BLaER1 treated with 17β-estradiol and CSF1 and Interleukin-3, amounts not matched to agents 10 nM and 100 nM (cell line): ENCODE measurements around the gene KITLG.

Experiments
- H3K27ac ChIP-seq, 11 experiments: shearing (Covaris generic); formaldehyde crosslinking; 2 replicates each; pipeline ENCODE4 v1.8.1; 2022
- H3K27me3 ChIP-seq, 11 experiments: shearing (Covaris generic); formaldehyde crosslinking; 2 replicates each; pipeline ENCODE4 v1.8.1; 2022
- H3K36me3 ChIP-seq, 11 experiments: shearing (Covaris generic); formaldehyde crosslinking; 2 replicates each; pipeline ENCODE4 v1.8.1; 2022
- H3K4me1 ChIP-seq, 10 experiments: shearing (Covaris generic); formaldehyde crosslinking; 2 replicates each; pipeline ENCODE4 v1.8.1; 2022
- H3K4me2 ChIP-seq, 11 experiments: shearing (Covaris generic); formaldehyde crosslinking; 2 replicates each; pipeline ENCODE4 v1.8.1; 2022
- H3K4me3 ChIP-seq, 10 experiments: shearing (Covaris generic); formaldehyde crosslinking; 2 replicates each; pipeline ENCODE4 v1.8.1; 2022
- H3K9ac ChIP-seq, 11 experiments: shearing (Covaris generic); formaldehyde crosslinking; 2 replicates each; pipeline ENCODE4 v1.8.1; 2022
- H3K9me3 ChIP-seq, 11 experiments: shearing (Covaris generic); formaldehyde crosslinking; replicated peaks in 1 of 11; 2 replicates each; pipeline ENCODE4 v1.8.1; 2022
- H4K20me1 ChIP-seq, 11 experiments: shearing (Covaris generic); formaldehyde crosslinking; 2 replicates each; pipeline ENCODE4 v1.8.1; 2022
- Cebpa-rat ChIP-seq, 11 experiments: shearing (Covaris generic); IDR thresholded peaks; 2 replicates each; pipeline ENCODE4 v1.8.1; 2022

Gene KITLG

DNA sequence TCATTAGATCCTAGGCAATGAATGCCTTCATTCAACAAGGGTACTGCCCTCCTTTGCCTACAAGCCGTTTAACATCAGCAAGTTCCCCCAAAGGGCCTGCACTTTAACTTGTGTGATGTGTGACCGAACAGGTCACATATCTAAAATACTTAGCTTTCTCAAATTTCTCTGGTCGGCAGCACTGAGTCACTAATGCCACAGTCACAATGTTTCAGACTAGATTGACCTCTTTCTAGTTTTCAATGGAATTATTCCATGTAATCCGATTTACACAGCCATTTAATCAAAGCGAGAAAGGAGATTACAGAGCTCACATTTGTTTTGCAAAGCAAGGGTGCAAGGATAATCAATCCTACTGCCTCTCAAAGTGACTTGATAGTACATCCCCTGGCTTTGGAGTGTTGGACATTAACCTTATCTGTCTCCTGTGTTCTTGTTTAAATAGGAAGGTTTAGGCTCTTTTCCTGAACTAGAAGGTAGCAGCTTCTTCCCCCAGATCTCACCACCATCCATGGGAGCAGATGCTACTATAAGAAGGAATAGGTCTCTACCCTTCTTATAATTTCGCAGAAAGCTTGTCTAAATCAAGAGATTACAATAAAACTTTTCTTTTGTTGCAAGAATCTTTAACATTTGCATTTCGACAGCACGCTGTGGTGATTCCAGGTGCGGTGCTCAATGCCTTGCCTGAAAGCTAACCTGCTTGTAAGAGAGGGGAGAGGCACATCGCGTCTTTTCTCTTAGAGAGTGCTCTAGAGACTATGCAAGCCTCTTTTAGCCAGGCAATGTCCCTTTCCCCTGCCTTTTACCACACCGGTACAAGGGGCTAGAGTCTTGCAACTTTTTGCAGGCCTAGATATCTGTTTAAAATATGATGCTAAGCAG, 1.8 kb downstream of the KITLG start:
- no peak overlapping the region for H3K27ac ChIP-seq
- no peaks in the 10 kb centered on the region for H3K4me1 ChIP-seq
- H3K36me3 ChIP-seq, result no peaks in the 10 kb centered on the region
- no peak overlapping the region for H3K9ac ChIP-seq
- TF ChIP-seq Cebpa-rat (IDR thresholded peaks at IDR 0.05), result no peak
- H3K4me3 ChIP-seq, result no peak overlapping the region
- H3K9me3 ChIP-seq, result peaks cover 14 to 20% (median 15%) of the 10 kb centered on the region in 11 experiments; a peak in 21 of 22 replicates
- no peaks in the 10 kb centered on the region for H3K27me3 ChIP-seq
- no peak overlapping the region for H3K4me2 ChIP-seq
- H4K20me1 ChIP-seq, result no peaks in the 10 kb centered on the region

GRCh38 chr12:88577537-88577936, 2.7 kb downstream of the KITLG start:
- Histone ChIP-seq H3K27me3 (no peaks in the 10 kb centered on the region), H3K4me2 (no peak overlapping the region), H3K4me1 (no peaks in the 10 kb centered on the region), H3K36me3 (no peaks in the 10 kb centered on the region), H3K9me3 (peaks cover 14 to 20% (median 15%) of the 10 kb centered on the region in 11 experiments; a peak in 21 of 22 replicates), H4K20me1 (no peaks in the 10 kb centered on the region), H3K9ac (no peak overlapping the region), H3K4me3 (no peak overlapping the region), H3K27ac (no peak overlapping the region)
- TF ChIP-seq Cebpa-rat (IDR thresholded peaks at IDR 0.05), result no peak

GRCh38 chr12:88576866-88577265, 3.4 kb downstream of the KITLG start:
- no peak for TF ChIP-seq Cebpa-rat (IDR thresholded peaks at IDR 0.05)
- Histone ChIP-seq H3K27ac (no peak overlapping the region), H4K20me1 (no peaks in the 10 kb centered on the region), H3K9me3 (peaks cover 14 to 20% (median 15%) of the 10 kb centered on the region in 11 experiments; a peak in 21 of 22 replicates), H3K36me3 (no peaks in the 10 kb centered on the region), H3K9ac (no peak overlapping the region), H3K4me2 (no peak overlapping the region), H3K4me3 (no peak overlapping the region), H3K27me3 (no peaks in the 10 kb centered on the region), H3K4me1 (no peaks in the 10 kb centered on the region)

DNA sequence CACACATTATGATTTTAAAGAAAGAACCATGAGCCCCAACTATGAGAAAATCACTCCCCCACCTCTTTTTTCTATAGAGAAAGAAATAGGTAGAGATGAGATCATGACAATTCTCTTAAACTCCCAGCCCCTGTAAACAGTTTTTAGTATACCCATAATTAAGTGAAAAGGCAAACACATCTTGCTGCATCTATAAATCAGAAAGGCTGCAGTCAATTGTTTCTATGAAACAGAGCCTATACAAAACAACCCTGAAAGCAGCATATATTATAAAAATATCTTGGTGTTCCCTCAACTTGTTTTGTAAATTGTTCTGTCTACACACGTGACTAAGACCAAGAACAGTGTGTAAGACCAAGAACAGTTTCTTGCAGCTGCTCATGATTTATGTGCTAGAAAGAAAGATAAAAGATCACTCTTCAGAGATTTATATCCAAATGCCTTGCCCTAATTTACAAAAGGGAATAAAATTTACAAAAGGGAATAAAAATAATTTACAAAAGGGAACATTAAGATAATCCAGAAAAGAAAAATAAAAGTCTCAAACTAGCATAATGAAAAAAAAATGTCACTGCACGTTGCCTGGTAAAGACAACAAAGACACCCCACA, 4.8 kb downstream of the KITLG start:
- no peaks in the 10 kb centered on the region for H3K4me1 ChIP-seq
- no peaks in the 10 kb centered on the region for H4K20me1 ChIP-seq

DNA sequence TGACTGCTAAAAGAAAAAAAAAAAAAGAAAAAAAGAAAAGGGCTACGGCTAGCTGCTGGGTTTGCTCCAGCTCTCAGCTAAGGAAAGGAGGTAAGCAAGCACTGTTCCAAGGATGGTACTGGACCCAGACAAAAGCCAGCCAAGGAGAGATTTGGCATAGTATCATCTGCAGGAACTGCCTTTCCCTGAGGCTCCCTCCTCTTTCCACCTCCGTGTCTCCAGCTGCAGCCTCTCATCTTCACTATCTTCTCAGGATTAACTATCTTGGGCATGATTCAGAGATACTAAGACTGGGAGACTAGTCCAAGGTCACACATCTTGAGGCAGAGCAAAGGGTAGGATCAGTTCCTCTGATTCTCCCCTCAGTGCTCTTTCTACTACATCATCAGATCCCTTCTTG, 6.0 kb downstream of the KITLG start:
- no peak for TF ChIP-seq Cebpa-rat (IDR thresholded peaks at IDR 0.05)
- H3K4me1 ChIP-seq, result no peaks in the 10 kb centered on the region
- no peak overlapping the region for H3K4me2 ChIP-seq

More for the DNA sequence above, 4.8 kb downstream of the KITLG start:
- Histone ChIP-seq H3K9me3 (peaks cover 11 to 17% (median 12%) of the 10 kb centered on the region in 11 experiments; a peak in 21 of 22 replicates), H3K9ac (no peak overlapping the region), H3K4me2 (no peak overlapping the region), H3K27me3 (no peaks in the 10 kb centered on the region), H3K4me3 (no peak overlapping the region), H3K36me3 (no peaks in the 10 kb centered on the region), H3K27ac (no peak overlapping the region)
- no peak for TF ChIP-seq Cebpa-rat (IDR thresholded peaks at IDR 0.05)

GRCh38 chr12:88573583-88573982, 6.7 kb downstream of the KITLG start:
- H3K4me3 ChIP-seq, result no peak overlapping the region
- TF ChIP-seq Cebpa-rat (IDR thresholded peaks at IDR 0.05), result no peak
- H3K9me3 ChIP-seq, result no peaks in the 10 kb centered on the region
- H4K20me1 ChIP-seq, result no peaks in the 10 kb centered on the region
- no peaks in the 10 kb centered on the region for H3K36me3 ChIP-seq
- H3K27ac ChIP-seq, result no peak overlapping the region
- H3K27me3 ChIP-seq, result no peaks in the 10 kb centered on the region
- no peak overlapping the region for H3K4me2 ChIP-seq
- no peak overlapping the region for H3K9ac ChIP-seq
- no peaks in the 10 kb centered on the region for H3K4me1 ChIP-seq

More for the DNA sequence above, 6.0 kb downstream of the KITLG start:
- no peak overlapping the region for H3K27ac ChIP-seq
- no peak overlapping the region for H3K9ac ChIP-seq
- H3K4me3 ChIP-seq, result no peak overlapping the region
- no peaks in the 10 kb centered on the region for H3K36me3 ChIP-seq
- no peaks in the 10 kb centered on the region for H3K27me3 ChIP-seq
- peaks cover 0 to 5% (median under 1%) of the 10 kb centered on the region in 11 experiments; a peak in 7 of 22 replicates for H3K9me3 ChIP-seq
- H4K20me1 ChIP-seq, result no peaks in the 10 kb centered on the region

- Histone ChIP-seq H3K9ac (no peak overlapping the region), H3K4me2 (no peak overlapping the region), H3K9me3 (no peaks in the 10 kb centered on the region), H4K20me1 (no peaks in the 10 kb centered on the region), H3K27me3 (no peaks in the 10 kb centered on the region), H3K4me3 (no peak overlapping the region), H3K27ac (no peak overlapping the region), H3K4me1 (no peaks in the 10 kb centered on the region), H3K36me3 (no peaks in the 10 kb centered on the region)
- no peak for TF ChIP-seq Cebpa-rat (IDR thresholded peaks at IDR 0.05)
Measured at GRCh38 chr12:88572781-88573549, 7.3 kb downstream of the KITLG start.

- no peak overlapping the region for H3K27ac ChIP-seq
- H4K20me1 ChIP-seq, result no peaks in the 10 kb centered on the region
- TF ChIP-seq Cebpa-rat (IDR thresholded peaks at IDR 0.05), result no peak
- no peak overlapping the region for H3K4me2 ChIP-seq
- no peaks in the 10 kb centered on the region for H3K4me1 ChIP-seq
- H3K4me3 ChIP-seq, result no peak overlapping the region
- H3K27me3 ChIP-seq, result no peaks in the 10 kb centered on the region
- no peaks in the 10 kb centered on the region for H3K9me3 ChIP-seq
- H3K36me3 ChIP-seq, result no peaks in the 10 kb centered on the region
- H3K9ac ChIP-seq, result no peak overlapping the region
Measured at GRCh38 chr12:88571543-88571942, 8.7 kb downstream of the KITLG start.

DNA sequence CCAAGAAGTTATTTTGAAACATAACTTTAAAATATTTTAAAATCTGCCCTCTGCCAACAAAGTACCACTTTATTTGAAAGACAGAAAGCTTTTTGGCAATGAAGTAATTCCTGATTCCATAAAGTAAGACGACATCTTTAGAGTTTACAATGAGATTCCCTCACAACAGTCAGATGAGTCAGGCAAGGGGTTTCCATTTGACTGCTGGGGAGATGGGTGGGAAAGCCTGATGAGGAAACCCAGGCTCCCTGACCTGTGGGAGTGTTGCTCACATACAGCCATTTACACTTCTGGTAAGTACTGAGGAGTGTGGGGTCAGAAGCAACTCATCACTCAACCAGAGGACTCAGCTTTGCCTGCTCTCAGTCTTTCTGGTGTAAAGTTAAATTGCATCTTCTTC, 10.2 kb downstream of the KITLG start:
- H3K27me3 ChIP-seq, result no peaks in the 10 kb centered on the region
- no peak overlapping the region for H3K4me2 ChIP-seq
- H3K9ac ChIP-seq, result no peak overlapping the region
- no peak overlapping the region for H3K4me3 ChIP-seq
- H3K4me1 ChIP-seq, result no peaks in the 10 kb centered on the region
- H3K9me3 ChIP-seq, result no peaks in the 10 kb centered on the region
- H3K27ac ChIP-seq, result no peak overlapping the region
- TF ChIP-seq Cebpa-rat (IDR thresholded peaks at IDR 0.05), result no peak
- no peaks in the 10 kb centered on the region for H4K20me1 ChIP-seq
- no peaks in the 10 kb centered on the region for H3K36me3 ChIP-seq
